GM10266 (cell line): ENCODE data around the gene BSN.

ENCODE experiments used
- DNase-seq: peaks from one replicate; pipeline ENCODE4 v3.0.0; 2012; ENCODE audit errors: extremely low spot score
- TF ChIP-seq, protein P1 (sequence below): IDR thresholded peaks from 2 replicates; pipeline ENCODE4 v1.5.1; 2012; ENCODE audit warnings: mild to moderate bottlenecking, low read depth; ENCODE audit not compliant: control insufficient read depth, insufficient read depth; ENCODE audit errors: missing control alignments

Gene BSN

DNA sequence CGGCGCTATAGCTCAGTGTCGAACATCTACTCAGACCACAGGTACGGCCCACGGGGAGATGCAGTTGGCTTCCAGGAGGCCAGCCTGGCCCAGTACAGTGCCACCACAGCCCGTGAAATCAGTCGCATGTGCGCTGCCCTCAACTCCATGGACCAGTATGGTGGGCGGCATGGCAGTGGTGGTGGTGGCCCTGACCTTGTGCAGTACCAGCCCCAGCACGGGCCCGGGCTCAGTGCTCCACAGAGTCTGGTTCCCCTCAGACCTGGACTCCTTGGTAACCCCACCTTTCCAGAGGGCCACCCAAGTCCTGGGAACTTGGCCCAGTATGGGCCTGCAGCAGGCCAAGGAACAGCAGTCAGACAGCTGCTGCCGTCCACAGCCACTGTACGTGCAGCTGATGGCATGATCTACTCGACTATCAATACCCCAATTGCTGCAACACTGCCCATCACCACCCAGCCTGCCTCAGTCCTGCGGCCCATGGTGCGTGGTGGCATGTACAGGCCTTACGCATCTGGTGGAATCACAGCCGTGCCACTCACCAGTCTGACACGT lies 101.5 kb downstream of the BSN start:
- DNase-seq = no peak
- TF ChIP-seq, protein P1, sequence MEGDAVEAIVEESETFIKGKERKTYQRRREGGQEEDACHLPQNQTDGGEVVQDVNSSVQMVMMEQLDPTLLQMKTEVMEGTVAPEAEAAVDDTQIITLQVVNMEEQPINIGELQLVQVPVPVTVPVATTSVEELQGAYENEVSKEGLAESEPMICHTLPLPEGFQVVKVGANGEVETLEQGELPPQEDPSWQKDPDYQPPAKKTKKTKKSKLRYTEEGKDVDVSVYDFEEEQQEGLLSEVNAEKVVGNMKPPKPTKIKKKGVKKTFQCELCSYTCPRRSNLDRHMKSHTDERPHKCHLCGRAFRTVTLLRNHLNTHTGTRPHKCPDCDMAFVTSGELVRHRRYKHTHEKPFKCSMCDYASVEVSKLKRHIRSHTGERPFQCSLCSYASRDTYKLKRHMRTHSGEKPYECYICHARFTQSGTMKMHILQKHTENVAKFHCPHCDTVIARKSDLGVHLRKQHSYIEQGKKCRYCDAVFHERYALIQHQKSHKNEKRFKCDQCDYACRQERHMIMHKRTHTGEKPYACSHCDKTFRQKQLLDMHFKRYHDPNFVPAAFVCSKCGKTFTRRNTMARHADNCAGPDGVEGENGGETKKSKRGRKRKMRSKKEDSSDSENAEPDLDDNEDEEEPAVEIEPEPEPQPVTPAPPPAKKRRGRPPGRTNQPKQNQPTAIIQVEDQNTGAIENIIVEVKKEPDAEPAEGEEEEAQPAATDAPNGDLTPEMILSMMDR = no peak

DNA sequence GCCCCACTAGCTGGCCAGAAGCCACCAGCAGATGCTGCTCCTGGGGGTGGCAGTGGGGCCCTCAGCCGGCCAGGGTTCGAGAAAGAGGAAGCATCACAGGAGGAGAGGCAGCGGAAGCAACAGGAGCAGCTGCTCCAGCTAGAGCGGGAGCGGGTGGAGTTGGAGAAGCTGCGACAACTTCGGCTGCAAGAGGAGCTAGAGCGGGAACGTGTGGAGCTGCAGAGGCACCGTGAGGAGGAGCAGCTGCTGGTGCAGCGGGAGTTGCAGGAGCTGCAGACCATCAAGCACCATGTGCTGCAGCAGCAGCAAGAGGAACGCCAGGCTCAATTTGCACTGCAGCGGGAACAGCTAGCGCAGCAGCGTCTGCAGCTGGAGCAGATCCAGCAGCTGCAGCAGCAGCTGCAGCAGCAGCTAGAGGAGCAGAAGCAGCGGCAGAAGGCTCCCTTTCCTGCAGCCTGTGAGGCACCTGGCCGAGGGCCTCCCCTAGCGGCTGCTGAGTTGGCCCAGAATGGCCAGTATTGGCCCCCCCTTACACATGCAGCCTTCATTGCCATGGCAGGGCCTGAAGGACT lies 102.3 kb downstream of the BSN start:
- no peak for DNase-seq
- TF ChIP-seq, protein P1 = no peak

DNA sequence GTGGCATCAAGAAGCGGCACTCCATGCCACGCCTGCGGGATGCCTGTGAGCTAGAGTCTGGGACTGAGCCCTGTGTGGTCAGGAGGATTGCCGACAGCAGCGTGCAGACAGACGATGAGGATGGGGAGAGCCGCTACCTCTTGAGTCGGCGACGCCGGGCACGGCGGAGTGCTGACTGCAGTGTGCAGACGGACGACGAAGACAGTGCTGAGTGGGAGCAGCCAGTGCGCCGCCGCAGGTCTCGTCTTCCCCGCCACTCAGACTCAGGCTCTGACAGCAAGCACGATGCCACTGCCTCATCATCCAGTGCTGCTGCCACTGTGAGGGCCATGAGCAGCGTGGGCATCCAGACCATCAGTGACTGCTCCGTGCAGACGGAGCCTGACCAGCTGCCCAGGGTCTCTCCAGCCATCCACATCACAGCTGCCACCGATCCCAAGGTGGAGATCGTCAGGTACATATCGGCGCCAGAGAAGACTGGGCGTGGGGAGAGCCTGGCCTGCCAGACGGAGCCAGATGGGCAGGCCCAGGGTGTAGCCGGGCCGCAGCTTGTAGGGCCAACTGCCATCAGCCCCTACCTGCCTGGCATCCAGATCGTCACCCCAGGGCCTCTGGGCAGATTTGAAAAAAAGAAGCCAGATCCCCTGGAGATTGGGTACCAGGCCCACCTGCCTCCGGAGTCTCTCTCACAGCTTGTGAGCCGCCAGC lies 103.1 kb downstream of the BSN start:
- TF ChIP-seq, protein P1 = no peak
- no peak for DNase-seq

DNA sequence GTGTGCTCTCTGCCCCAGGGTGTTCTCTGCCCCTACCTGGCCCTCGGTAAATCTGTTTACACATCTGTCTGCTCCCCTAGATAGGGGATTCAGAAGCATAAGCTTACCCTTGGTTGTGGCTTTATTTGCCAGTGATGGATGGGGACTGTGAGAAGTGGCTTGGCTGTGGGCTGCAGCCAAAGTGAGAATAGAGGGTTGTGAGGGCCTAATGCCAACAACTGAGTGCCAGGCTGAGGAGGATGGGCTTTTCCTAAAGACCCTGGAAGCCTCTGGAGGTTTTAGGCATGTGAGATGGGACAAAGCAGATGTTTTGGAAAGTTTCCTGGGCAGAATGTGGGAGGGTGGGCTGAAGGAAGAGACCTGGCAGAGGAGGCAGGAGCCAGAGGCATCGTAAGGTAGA lies 104.4 kb downstream of the BSN start:
- no peak for DNase-seq
- TF ChIP-seq, protein P1 = no peak

DNA sequence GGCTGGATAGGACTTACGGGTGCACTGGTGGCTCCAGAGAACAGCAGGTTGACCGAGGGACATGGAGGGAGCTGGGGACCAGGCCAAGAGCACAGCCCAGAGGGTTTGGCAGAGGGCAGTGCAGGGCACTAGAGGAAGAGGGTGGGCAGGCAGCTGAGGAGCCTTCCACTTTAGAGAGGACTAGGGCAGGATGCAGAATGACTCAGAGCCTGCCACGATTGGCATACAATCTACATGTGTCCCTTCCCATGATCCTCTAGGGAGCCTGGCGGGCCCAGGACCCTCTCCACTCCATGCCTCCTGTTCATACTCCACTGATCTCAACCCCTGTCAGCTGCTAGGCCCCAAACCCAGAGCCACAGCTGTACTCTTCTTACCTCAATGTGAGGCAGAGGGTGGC lies 105.5 kb downstream of the BSN start:
- no peak for DNase-seq
- TF ChIP-seq, protein P1 = no peak

DNA sequence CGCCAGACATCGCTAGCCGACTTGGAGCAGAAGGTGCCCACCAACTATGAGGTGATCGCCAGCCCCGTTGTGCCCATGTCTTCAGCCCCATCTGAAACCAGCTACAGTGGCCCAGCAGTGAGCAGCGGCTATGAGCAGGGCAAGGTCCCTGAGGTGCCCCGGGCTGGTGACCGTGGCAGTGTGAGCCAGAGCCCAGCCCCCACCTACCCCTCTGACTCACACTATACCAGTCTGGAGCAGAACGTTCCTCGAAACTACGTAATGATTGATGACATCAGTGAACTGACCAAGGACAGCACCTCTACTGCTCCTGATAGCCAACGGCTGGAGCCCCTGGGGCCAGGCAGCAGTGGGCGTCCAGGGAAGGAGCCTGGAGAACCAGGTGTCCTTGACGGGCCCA lies 107.0 kb downstream of the BSN start:
- TF ChIP-seq, protein P1 = no peak
- DNase-seq = no peak

DNA sequence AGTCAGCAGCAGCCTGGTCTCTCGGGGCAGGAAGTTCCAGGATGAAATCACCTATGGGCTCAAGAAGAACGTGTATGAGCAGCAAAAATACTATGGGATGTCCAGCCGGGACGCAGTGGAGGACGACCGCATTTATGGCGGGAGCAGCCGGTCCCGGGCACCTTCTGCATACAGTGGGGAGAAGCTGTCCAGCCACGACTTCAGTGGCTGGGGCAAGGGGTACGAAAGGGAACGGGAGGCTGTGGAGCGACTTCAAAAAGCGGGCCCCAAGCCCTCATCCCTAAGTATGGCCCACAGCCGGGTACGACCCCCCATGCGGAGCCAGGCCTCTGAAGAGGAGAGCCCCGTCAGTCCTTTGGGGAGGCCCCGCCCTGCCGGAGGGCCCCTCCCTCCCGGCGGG lies 107.7 kb downstream of the BSN start:
- TF ChIP-seq, protein P1 = no peak
- DNase-seq = no peak
